Ascending aorta (tissue), 2 donors: Measurements from ENCODE around the gene CTXN1. TPM values are rescaled to one million over a fixed set of nuclear protein-coding genes. Genes with fewer than 3 reads are reported as not detected.

Experiments used
- DNase-seq, 2 donors: peaks; one replicate each; pipeline ENCODE4 v3.0.0-alpha.2; 2019; ENCODE audit warnings: low spot score in 2 of 2
- H3K27ac ChIP-seq, 2 donors: fragments of 200-600 bp; sonication (generic); one replicate each; pipeline ENCODE4 v1.5.1; 2016 to 2017; ENCODE audit warnings: mild to moderate bottlenecking in 1 of 2
- H3K27me3 ChIP-seq: fragments of 200-600 bp; sonication (generic); one replicate; pipeline ENCODE4 v1.5.1; 2017
- H3K36me3 ChIP-seq, 2 donors: fragments of 200-600 bp; sonication (generic); one replicate each; pipeline ENCODE4 v1.5.1; 2016
- H3K4me1 ChIP-seq, 2 donors: fragments of 200-600 bp; sonication (generic); one replicate each; pipeline ENCODE4 v1.5.1; 2016 to 2017; ENCODE audit warnings: mild to moderate bottlenecking in 1 of 2
- H3K4me3 ChIP-seq, 2 donors: fragments of 200-600 bp; sonication (generic); one replicate each; pipeline ENCODE4 v1.5.1; 2016 to 2017; ENCODE audit warnings: mild to moderate bottlenecking in 1 of 2
- H3K9me3 ChIP-seq, 2 donors: fragments of 200-600 bp; sonication (generic); one replicate each; pipeline ENCODE4 v1.5.1; 2016
- CTCF ChIP-seq, 3 experiments: fragments of 200-600 bp in 2 of 3; fragments of 450-650 bp in 1 of 3; sonication (generic) in 2 of 3; IDR thresholded peaks; one replicate each; pipeline ENCODE4 v1.5.1; 2016 to 2019; ENCODE audit warnings: antibody characterized with exemption in 3 of 3, mild to moderate bottlenecking in 1 of 3, moderate library complexity in 1 of 3
- intact Hi-C: fragments of 100-400 bp; cut with DNase I; formaldehyde crosslinking; loops from one replicate; pipeline ENCODE4 v1.15.1; 2023
- total RNA-seq: library from RNA; depleted of rRNA; stranded (reverse); fragments of >200 nt; gene quantifications from one replicate; pipeline ENCODE4 v1.1.0, GENCODE V29; 2016

CTXN1 gene
- total RNA-seq, 1 donor from 2014 or later, result not detected

- intact Hi-C loops, result no loop called here
- no peak for TF ChIP-seq CTCF (IDR thresholded peaks at IDR 0.05)
- no peaks in the 10 kb centered on the region for H3K4me1 ChIP-seq
- peaks cover 3% of the 10 kb centered on the region for H3K27me3 ChIP-seq
- H3K4me3 ChIP-seq, result no peak overlapping the region
- no peak overlapping the region for H3K27ac ChIP-seq
- no peaks in the 10 kb centered on the region for H3K9me3 ChIP-seq
- no peak for DNase-seq
- H3K36me3 ChIP-seq, result no peaks in the 10 kb centered on the region
Observed at GRCh38 chr19:7885818-7886217, 40.1 kb downstream of the CTXN1 start.

GRCh38 chr19:7883796-7884570 lies 42.0 kb downstream of the CTXN1 start:
- Histone ChIP-seq H3K36me3 (no peaks in the 10 kb centered on the region), H3K4me3 (no peak overlapping the region), H3K27me3 (peaks cover 3% of the 10 kb centered on the region), H3K4me1 (no peaks in the 10 kb centered on the region), H3K27ac (no peak overlapping the region), H3K9me3 (no peaks in the 10 kb centered on the region)
- intact Hi-C loops, result no loop called here
- DNase-seq, result no peak
- TF ChIP-seq CTCF (IDR thresholded peaks at IDR 0.05), result no peak

- H3K27ac ChIP-seq, result no peak overlapping the region
Observed at GRCh38 chr19:7883105-7883504, 42.8 kb downstream of the CTXN1 start.

GRCh38 chr19:7881910-7882309 lies 44.0 kb downstream of the CTXN1 start:
- intact Hi-C loops, result no loop called here
- no peaks in the 10 kb centered on the region for H3K36me3 ChIP-seq
- H3K4me1 ChIP-seq, result no peaks in the 10 kb centered on the region
- H3K27ac ChIP-seq, result no peak overlapping the region
- H3K27me3 ChIP-seq, result no peaks in the 10 kb centered on the region
- no peak for TF ChIP-seq CTCF (IDR thresholded peaks at IDR 0.05)
- DNase-seq, result no peak
- no peaks in the 10 kb centered on the region for H3K9me3 ChIP-seq
- H3K4me3 ChIP-seq, result no peak overlapping the region

More at GRCh38 chr19:7883105-7883504, 42.8 kb downstream of the CTXN1 start:
- Histone ChIP-seq H3K27me3 (peaks cover under 1% of the 10 kb centered on the region), H3K4me3 (no peak overlapping the region), H3K4me1 (no peaks in the 10 kb centered on the region), H3K9me3 (no peaks in the 10 kb centered on the region), H3K36me3 (no peaks in the 10 kb centered on the region)
- DNase-seq, result no peak
- intact Hi-C loops, result no loop called here
- no peak for TF ChIP-seq CTCF (IDR thresholded peaks at IDR 0.05)

GRCh38 chr19:7879836-7880235 lies 46.1 kb downstream of the CTXN1 start:
- Histone ChIP-seq H3K27ac (no peak overlapping the region), H3K36me3 (no peaks in the 10 kb centered on the region), H3K9me3 (no peaks in the 10 kb centered on the region), H3K4me3 (no peak overlapping the region), H3K4me1 (no peaks in the 10 kb centered on the region), H3K27me3 (peaks cover under 1% of the 10 kb centered on the region)
- no peak for DNase-seq
- intact Hi-C loops, result no loop called here
- no peak for TF ChIP-seq CTCF (IDR thresholded peaks at IDR 0.05)
